ENCODE data around the gene TERB1.

The TERB1 gene

DNA sequence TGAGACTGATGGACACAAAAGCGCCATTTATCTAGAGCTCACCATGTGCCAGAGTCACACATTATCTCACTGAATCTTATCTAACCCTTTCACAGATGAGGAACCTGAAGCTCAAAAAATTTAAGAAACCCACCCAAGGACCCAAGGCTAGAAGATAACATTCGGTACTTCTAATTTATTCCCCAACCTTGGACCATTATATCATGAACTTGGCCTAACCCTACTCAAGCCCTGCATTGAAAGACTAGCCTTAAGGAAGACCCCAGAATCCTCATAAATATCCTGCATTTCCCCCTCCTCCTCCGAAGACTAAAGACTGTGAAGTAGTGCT, 49.4 kb downstream of the TERB1 start:
- peak overlapping the region; percentile 91 for H3K4me3 ChIP-seq (replicated peaks; ENCODE audit: low read depth, low read length)
- TF ChIP-seq, protein P1, sequence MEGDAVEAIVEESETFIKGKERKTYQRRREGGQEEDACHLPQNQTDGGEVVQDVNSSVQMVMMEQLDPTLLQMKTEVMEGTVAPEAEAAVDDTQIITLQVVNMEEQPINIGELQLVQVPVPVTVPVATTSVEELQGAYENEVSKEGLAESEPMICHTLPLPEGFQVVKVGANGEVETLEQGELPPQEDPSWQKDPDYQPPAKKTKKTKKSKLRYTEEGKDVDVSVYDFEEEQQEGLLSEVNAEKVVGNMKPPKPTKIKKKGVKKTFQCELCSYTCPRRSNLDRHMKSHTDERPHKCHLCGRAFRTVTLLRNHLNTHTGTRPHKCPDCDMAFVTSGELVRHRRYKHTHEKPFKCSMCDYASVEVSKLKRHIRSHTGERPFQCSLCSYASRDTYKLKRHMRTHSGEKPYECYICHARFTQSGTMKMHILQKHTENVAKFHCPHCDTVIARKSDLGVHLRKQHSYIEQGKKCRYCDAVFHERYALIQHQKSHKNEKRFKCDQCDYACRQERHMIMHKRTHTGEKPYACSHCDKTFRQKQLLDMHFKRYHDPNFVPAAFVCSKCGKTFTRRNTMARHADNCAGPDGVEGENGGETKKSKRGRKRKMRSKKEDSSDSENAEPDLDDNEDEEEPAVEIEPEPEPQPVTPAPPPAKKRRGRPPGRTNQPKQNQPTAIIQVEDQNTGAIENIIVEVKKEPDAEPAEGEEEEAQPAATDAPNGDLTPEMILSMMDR (IDR thresholded peaks at IDR 0.05; ENCODE audit: low read length, missing control alignments), result no peak
- no peak for DNase-seq (ENCODE audit: low read depth)

- peak; percentile 71 for DNase-seq (ENCODE audit: low read depth)
- H3K4me3 ChIP-seq (replicated peaks; ENCODE audit: low read depth, low read length), result peak within 1 kb of the TSS; percentile 91
- TF ChIP-seq, protein P1 (IDR thresholded peaks at IDR 0.05; ENCODE audit: low read length, missing control alignments), result peak; percentile 30
Measured at GRCh38 chr16:66751303-66751991, 49.9 kb downstream of the TERB1 start, which contains the start of gene DYNC1LI2. Gene DYNC1LI2 (minus strand): TSS chr16:66751609. CDS start chr16:66751591, 18 bp downstream.

- no peak for DNase-seq (ENCODE audit: low read depth)
- H3K4me3 ChIP-seq (replicated peaks; ENCODE audit: low read depth, low read length), result peak overlapping the region; percentile 91
- TF ChIP-seq, protein P1 (IDR thresholded peaks at IDR 0.05; ENCODE audit: low read length, missing control alignments), result no peak
Measured at GRCh38 chr16:66751053-66751302, 50.4 kb downstream of the TERB1 start.

- TF ChIP-seq, protein P1 (IDR thresholded peaks at IDR 0.05; ENCODE audit: low read length, missing control alignments), result no peak
- H3K4me3 ChIP-seq (replicated peaks; ENCODE audit: low read depth, low read length), result peak overlapping the region; percentile 91
- no peak for DNase-seq (ENCODE audit: low read depth)
Measured at GRCh38 chr16:66750279-66751052, 50.9 kb downstream of the TERB1 start.

DNA sequence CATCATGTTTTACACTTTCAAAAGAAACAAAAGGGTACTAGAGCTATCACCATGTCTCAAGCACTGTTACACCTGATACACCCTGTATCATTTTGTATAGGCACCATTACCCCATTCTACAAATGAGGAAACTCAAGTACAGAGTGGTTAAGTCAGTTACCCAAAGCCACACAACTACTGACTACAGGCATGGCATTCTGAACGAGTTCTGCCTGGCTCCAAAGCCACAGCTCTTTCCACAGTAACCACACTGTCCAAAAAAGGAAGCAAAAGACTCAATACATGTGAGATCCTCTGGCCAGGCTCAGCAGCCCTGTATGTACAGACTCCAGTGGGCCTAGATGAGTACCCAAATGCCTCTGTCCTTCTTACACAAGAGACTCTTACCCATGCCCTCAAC, 54.7 kb downstream of the TERB1 start:
- no peak overlapping the region for H3K4me3 ChIP-seq (replicated peaks; ENCODE audit: low read depth, low read length)
- TF ChIP-seq, protein P1 (IDR thresholded peaks at IDR 0.05; ENCODE audit: low read length, missing control alignments), result no peak
- DNase-seq (ENCODE audit: low read depth), result no peak

DNA sequence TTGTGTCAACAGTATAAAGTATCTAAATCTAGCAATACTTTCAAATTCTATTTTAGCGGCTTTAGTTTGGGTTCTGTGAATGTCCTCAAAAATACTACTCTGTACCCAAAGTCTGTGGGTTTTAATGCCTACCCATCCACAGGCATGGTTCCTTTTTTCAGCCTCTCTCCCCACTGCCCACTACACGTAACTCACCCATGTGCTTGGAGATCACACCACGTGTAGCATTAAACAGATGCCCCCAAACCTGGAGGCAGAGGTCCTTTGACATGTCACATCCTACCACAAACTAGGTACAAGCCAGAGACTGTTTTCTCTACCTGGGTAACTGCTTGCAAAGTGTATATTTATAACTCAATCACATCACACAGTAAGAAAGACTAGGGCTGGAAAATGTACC, 55.3 kb downstream of the TERB1 start:
- H3K4me3 ChIP-seq (replicated peaks; ENCODE audit: low read depth, low read length), result no peak overlapping the region
- TF ChIP-seq, protein P1 (IDR thresholded peaks at IDR 0.05; ENCODE audit: low read length, missing control alignments), result no peak
- DNase-seq (ENCODE audit: low read depth), result no peak

Data from fibroblast of pulmonary artery (primary cell).